ENCODE data around the gene COL17A1. TPM values are rescaled to one million over a fixed set of nuclear protein-coding genes. Genes with fewer than 3 reads are reported as not detected.

COL17A1 gene
- total RNA-seq, 4 donors from 2014 or later = 36.0 to 181 (median 173) TPM

DNA sequence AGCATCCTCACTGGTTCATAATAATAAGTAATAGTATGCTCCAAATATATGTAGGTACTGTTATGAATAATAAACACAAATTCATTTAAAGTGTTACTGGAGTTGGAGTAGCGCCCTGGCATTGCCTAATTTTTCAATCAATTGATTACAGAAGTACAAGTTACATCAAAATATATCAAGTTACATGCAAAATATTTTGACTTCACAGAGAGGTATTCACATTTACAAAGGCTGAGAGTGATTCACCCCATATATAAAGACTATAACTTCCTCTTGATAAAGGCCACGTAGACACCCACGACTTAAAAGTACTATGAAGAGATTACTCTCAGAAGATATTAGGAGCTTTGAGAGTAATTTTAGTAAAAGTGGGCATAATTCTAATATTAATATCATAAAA, 13.6 kb upstream of the COL17A1 start:
- Histone ChIP-seq H3K4me3 (no peak overlapping the region), H3K4me1 (no peaks in the 10 kb centered on the region), H3K27ac (no peak overlapping the region), H3K9me3 (peaks cover 0 to 7% of the 10 kb centered on the region in 2 donors), H3K36me3 (no peaks in the 10 kb centered on the region), H3K27me3 (no peaks in the 10 kb centered on the region)
- no peak for DNase-seq
- WGBS, 2 donors (ENCODE audit: low coverage in 1 of 2) = 59 to 83% methylated on average over 3 of the region's 3 CpGs
- TF ChIP-seq CTCF (IDR thresholded peaks at IDR 0.05) (no peak), POLR2AphosphoS5 (IDR thresholded peaks at IDR 0.05) (no peak), POLR2A (IDR thresholded peaks at IDR 0.05) (no peak), EP300 (IDR thresholded peaks at IDR 0.05; ENCODE audit: low read depth) (no peak)
- intact Hi-C loops (cut with DNase I; ENCODE audit: low total_unique reads) = no loop called here
- in situ Hi-C loops (cut with MboI; ENCODE audit: low pct_ligation_motif_present in 1 of 4, low pct_unique_long_range_greater_than_20kb in 1 of 4, low sequenced_read_pairs in 3 of 4) = loop anchor here in 1 of 4 donors (25.0 kb wide), 1 partner anchor 212 kb away; no protein-coding TSS in a partner anchor

- Histone ChIP-seq H3K36me3 (no peaks in the 10 kb centered on the region), H3K4me3 (no peak overlapping the region), H3K9me3 (peaks cover 0 to 7% of the 10 kb centered on the region in 2 donors), H3K4me1 (no peaks in the 10 kb centered on the region), H3K27me3 (no peaks in the 10 kb centered on the region), H3K27ac (no peak overlapping the region)
- no peak for TF ChIP-seq POLR2AphosphoS5 (IDR thresholded peaks at IDR 0.05)
- no peak for TF ChIP-seq EP300 (IDR thresholded peaks at IDR 0.05; ENCODE audit: low read depth)
- TF ChIP-seq CTCF (IDR thresholded peaks at IDR 0.05) = no peak
- TF ChIP-seq POLR2A (IDR thresholded peaks at IDR 0.05) = no peak
- intact Hi-C loops (cut with DNase I; ENCODE audit: low total_unique reads) (no loop called here), in situ Hi-C loops (cut with MboI; ENCODE audit: low pct_ligation_motif_present in 1 of 4, low pct_unique_long_range_greater_than_20kb in 1 of 4, low sequenced_read_pairs in 3 of 4) (loop anchor here in 1 of 4 donors (25.0 kb wide), 1 partner anchor 211 kb away; no protein-coding TSS in a partner anchor)
- DNase-seq = no peak
- WGBS, 2 donors (ENCODE audit: low coverage in 1 of 2) = 86 to 91% methylated on average over 4 of the region's 4 CpGs
Observed at GRCh38 chr10:104098358-104098925, 12.8 kb upstream of the COL17A1 start.

DNA sequence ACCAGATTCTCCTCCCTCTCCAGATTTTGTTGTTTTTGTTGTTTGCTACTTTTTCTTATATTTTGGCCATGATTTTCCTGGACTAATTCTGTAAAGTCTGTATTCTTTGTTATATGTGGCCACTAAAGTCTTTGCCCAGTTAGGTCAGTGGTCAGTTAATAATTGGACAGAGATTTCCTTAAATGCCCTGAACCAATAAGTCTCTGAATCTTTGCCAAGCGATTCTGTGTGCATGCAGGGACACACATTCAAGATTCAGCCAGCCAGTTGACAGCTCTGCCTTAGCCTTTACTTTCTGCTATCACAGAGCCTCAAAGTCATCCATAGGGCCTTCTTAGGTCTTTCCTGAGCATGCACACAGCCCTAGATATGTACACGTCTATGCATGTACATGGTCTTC, 11.0 kb upstream of the COL17A1 start:
- in situ Hi-C loops (cut with MboI; ENCODE audit: low pct_ligation_motif_present in 1 of 4, low pct_unique_long_range_greater_than_20kb in 1 of 4, low sequenced_read_pairs in 3 of 4) (loop anchor here in 1 of 4 donors (25.0 kb wide), 1 partner anchor 209 kb away; no protein-coding TSS in a partner anchor), intact Hi-C loops (cut with DNase I; ENCODE audit: low total_unique reads) (no loop called here)
- Histone ChIP-seq H3K4me3 (no peak overlapping the region), H3K36me3 (no peaks in the 10 kb centered on the region), H3K9me3 (peaks cover 0 to 7% of the 10 kb centered on the region in 2 donors), H3K27ac (no peak overlapping the region), H3K27me3 (no peaks in the 10 kb centered on the region), H3K4me1 (no peaks in the 10 kb centered on the region)
- 85 to 91% methylated on average over 2 of the region's 2 CpGs for WGBS, 2 donors (ENCODE audit: low coverage in 1 of 2)
- DNase-seq = no peak
- no peak for TF ChIP-seq POLR2AphosphoS5 (IDR thresholded peaks at IDR 0.05)
- TF ChIP-seq POLR2A (IDR thresholded peaks at IDR 0.05) = no peak
- TF ChIP-seq CTCF (IDR thresholded peaks at IDR 0.05) = no peak
- TF ChIP-seq EP300 (IDR thresholded peaks at IDR 0.05; ENCODE audit: low read depth) = no peak

- in situ Hi-C loops (cut with MboI; ENCODE audit: low pct_ligation_motif_present in 1 of 4, low pct_unique_long_range_greater_than_20kb in 1 of 4, low sequenced_read_pairs in 3 of 4) = loop anchor here in 1 of 4 donors (25.0 kb wide), 1 partner anchor 205 kb away; no protein-coding TSS in a partner anchor
- TF ChIP-seq EP300 (IDR thresholded peaks at IDR 0.05; ENCODE audit: low read depth) (no peak), POLR2AphosphoS5 (IDR thresholded peaks at IDR 0.05) (no peak), CTCF (IDR thresholded peaks at IDR 0.05) (no peak), POLR2A (IDR thresholded peaks at IDR 0.05) (no peak)
- no peak for DNase-seq
- no peaks in the 10 kb centered on the region for H3K36me3 ChIP-seq
- H3K9me3 ChIP-seq = peaks cover 0 to 7% of the 10 kb centered on the region in 2 donors
- intact Hi-C loops (cut with DNase I; ENCODE audit: low total_unique reads) = no loop called here
- no peaks in the 10 kb centered on the region for H3K4me1 ChIP-seq
- no peak overlapping the region for H3K4me3 ChIP-seq
- H3K27me3 ChIP-seq = no peaks in the 10 kb centered on the region
- no peak overlapping the region for H3K27ac ChIP-seq
Observed at GRCh38 chr10:104092749-104093148, 7.1 kb upstream of the COL17A1 start.

All from transverse colon (tissue), 4 donors.